ENCODE measurements around the gene NFKBIA. TPM values are rescaled to one million over a fixed set of nuclear protein-coding genes. Genes with fewer than 3 reads are reported as not detected.

Gene NFKBIA
- total and polyA plus RNA-seq, 2 of the 8 experiments (the other 6 are each of a cell fraction or from before 2014, with no cell fraction given) = 25.9 to 49.7 TPM

DNA sequence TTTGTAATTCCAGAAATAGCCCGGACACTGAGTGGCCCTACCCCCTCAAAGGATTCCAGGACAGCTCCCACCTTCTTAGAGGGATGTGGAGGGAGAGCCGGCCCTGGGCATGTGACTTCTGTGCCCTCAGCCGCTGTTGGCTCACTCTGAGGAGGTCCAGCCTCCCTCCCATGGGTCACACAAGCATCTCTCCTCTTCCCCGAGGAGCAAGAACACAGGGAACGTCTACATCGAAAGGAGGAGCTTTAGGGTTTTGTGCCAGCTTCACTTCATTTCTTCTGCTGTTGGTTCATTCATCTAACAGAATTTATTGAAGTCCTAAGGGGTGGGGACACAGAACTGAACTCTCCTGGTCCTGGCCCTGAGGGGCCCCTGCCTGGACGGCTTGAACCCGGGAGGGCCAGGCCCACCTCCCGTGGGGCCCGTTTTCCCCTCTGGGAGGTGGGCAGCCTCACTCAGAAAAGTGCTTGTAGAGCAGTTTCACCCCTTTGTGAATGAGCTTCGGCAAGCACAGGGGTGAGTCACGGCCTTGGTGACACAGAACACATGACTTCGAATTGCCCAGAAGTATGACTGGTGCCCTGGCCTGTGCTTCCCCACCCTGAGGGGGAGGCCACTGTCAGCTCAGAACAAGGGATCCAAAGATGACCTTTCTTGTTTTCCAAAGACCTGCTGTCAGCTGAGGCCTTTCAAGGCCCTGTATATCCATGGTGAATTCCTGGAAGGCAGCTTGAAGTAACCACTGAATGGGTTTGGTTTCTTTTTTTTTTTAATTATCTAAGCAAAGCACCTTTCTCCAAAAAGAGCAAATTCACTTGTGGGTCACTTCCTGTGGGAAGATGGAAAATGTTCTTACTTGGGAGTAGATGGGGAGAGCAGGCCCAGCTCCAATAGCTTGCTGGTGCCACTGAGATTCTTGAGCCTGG, 39.2 kb downstream of the NFKBIA start (continued):
- TF ChIP-seq, protein P1, sequence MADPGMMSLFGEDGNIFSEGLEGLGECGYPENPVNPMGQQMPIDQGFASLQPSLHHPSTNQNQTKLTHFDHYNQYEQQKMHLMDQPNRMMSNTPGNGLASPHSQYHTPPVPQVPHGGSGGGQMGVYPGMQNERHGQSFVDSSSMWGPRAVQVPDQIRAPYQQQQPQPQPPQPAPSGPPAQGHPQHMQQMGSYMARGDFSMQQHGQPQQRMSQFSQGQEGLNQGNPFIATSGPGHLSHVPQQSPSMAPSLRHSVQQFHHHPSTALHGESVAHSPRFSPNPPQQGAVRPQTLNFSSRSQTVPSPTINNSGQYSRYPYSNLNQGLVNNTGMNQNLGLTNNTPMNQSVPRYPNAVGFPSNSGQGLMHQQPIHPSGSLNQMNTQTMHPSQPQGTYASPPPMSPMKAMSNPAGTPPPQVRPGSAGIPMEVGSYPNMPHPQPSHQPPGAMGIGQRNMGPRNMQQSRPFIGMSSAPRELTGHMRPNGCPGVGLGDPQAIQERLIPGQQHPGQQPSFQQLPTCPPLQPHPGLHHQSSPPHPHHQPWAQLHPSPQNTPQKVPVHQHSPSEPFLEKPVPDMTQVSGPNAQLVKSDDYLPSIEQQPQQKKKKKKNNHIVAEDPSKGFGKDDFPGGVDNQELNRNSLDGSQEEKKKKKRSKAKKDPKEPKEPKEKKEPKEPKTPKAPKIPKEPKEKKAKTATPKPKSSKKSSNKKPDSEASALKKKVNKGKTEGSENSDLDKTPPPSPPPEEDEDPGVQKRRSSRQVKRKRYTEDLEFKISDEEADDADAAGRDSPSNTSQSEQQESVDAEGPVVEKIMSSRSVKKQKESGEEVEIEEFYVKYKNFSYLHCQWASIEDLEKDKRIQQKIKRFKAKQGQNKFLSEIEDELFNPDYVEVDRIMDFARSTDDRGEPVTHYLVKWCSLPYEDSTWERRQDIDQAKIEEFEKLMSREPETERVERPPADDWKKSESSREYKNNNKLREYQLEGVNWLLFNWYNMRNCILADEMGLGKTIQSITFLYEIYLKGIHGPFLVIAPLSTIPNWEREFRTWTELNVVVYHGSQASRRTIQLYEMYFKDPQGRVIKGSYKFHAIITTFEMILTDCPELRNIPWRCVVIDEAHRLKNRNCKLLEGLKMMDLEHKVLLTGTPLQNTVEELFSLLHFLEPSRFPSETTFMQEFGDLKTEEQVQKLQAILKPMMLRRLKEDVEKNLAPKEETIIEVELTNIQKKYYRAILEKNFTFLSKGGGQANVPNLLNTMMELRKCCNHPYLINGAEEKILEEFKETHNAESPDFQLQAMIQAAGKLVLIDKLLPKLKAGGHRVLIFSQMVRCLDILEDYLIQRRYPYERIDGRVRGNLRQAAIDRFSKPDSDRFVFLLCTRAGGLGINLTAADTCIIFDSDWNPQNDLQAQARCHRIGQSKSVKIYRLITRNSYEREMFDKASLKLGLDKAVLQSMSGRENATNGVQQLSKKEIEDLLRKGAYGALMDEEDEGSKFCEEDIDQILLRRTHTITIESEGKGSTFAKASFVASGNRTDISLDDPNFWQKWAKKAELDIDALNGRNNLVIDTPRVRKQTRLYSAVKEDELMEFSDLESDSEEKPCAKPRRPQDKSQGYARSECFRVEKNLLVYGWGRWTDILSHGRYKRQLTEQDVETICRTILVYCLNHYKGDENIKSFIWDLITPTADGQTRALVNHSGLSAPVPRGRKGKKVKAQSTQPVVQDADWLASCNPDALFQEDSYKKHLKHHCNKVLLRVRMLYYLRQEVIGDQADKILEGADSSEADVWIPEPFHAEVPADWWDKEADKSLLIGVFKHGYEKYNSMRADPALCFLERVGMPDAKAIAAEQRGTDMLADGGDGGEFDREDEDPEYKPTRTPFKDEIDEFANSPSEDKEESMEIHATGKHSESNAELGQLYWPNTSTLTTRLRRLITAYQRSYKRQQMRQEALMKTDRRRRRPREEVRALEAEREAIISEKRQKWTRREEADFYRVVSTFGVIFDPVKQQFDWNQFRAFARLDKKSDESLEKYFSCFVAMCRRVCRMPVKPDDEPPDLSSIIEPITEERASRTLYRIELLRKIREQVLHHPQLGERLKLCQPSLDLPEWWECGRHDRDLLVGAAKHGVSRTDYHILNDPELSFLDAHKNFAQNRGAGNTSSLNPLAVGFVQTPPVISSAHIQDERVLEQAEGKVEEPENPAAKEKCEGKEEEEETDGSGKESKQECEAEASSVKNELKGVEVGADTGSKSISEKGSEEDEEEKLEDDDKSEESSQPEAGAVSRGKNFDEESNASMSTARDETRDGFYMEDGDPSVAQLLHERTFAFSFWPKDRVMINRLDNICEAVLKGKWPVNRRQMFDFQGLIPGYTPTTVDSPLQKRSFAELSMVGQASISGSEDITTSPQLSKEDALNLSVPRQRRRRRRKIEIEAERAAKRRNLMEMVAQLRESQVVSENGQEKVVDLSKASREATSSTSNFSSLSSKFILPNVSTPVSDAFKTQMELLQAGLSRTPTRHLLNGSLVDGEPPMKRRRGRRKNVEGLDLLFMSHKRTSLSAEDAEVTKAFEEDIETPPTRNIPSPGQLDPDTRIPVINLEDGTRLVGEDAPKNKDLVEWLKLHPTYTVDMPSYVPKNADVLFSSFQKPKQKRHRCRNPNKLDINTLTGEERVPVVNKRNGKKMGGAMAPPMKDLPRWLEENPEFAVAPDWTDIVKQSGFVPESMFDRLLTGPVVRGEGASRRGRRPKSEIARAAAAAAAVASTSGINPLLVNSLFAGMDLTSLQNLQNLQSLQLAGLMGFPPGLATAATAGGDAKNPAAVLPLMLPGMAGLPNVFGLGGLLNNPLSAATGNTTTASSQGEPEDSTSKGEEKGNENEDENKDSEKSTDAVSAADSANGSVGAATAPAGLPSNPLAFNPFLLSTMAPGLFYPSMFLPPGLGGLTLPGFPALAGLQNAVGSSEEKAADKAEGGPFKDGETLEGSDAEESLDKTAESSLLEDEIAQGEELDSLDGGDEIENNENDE (IDR thresholded peaks at IDR 0.05; ENCODE audit: insufficient replicate concordance, low read length) = no peak
- TF ChIP-seq SIN3A (conservative IDR thresholded peaks at IDR 0.05 in 1 of 2, IDR thresholded peaks at IDR 0.05 in 1 of 2; ENCODE audit: low read depth in 1 of 2, low read length in 2 of 2) (no peak), SUZ12 (IDR thresholded peaks at IDR 0.05; ENCODE audit: low read length) (no peak), CBX8 (IDR thresholded peaks at IDR 0.05; ENCODE audit: borderline replicate concordance, low read depth, low read length) (no peak), TCF12 (IDR thresholded peaks at IDR 0.05; ENCODE audit: low read depth, low read length) (no peak), KDM1A (IDR thresholded peaks at IDR 0.05; ENCODE audit: borderline replicate concordance, low read length) (no peak)
- TF ChIP-seq, protein P2, sequence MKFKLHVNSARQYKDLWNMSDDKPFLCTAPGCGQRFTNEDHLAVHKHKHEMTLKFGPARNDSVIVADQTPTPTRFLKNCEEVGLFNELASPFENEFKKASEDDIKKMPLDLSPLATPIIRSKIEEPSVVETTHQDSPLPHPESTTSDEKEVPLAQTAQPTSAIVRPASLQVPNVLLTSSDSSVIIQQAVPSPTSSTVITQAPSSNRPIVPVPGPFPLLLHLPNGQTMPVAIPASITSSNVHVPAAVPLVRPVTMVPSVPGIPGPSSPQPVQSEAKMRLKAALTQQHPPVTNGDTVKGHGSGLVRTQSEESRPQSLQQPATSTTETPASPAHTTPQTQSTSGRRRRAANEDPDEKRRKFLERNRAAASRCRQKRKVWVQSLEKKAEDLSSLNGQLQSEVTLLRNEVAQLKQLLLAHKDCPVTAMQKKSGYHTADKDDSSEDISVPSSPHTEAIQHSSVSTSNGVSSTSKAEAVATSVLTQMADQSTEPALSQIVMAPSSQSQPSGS (IDR thresholded peaks at IDR 0.05; ENCODE audit: low read length) = no peak

All from H1 (cell line).